ENCODE measurements around the gene CENPX. TPM values are rescaled to one million over a fixed set of nuclear protein-coding genes. Genes with fewer than 3 reads are reported as not detected.
A peak's percentile ranks its signal among the peaks of the same experiment; 100 is the strongest.

CENPX gene
- total and polyA plus RNA-seq, 10 donors, result 25.4 to 91.8 (median 32.9) TPM

DNA sequence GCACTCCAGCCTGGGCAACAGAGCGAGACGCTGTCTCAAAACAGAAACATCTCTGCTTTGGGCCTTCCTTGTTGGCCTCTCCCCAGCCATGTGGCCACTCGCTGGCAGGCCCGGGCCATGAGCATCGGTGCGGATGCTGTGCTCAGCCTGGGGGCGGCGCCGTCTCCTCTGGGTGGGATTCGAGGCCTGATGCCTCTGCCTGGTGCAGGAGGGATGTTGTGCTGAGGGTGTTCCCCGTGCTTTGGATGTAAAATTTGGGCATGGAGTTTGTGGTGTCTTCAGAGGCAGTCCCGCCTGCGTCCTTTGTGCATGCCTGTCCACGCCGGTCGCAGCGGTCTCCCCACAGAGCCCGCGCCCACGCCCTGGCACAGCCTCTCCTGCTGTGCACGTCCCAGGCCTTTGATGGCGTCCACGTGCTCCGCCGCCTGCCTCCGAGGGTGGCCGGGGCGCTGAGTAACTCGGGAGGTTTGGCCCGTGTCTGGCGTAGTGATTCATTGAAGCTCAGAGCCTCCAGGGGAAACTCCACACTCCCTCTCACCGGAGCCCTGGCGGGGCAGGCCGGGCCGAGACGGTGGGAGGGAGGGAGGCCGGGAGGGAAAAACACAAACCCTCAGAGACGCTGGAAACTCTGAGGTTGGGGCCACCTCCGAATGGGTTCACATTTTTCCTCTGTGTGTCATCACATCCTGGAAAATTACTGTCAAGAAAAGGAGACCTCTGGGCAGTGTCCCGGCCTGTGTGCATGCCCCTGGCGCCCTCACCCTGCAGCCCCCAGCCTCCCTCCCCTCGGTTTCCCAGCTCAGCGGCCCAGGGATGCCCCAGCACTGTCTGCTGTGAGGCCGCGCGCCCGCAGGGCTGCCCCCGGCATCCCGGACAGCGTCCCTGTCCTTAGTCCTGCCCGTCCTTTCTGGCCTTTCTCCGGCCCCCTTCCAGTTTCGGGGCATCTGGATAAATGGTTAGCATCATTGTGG is 19.0 kb downstream of the CENPX start:
- H3K27me3 ChIP-seq (replicated peaks in 1 of 7), result no peaks in the 10 kb centered on the region
- WGBS, 5 donors, result 73 to 92% (median 86%) methylated on average over 49 to 53 of the region's 53 CpGs
- H3K4me1 ChIP-seq, result peaks cover 0 to 13% (median 2%) of the 10 kb centered on the region in 6 donors
- TF ChIP-seq POLR2A (IDR thresholded peaks at IDR 0.05) (no peak), POLR2AphosphoS5 (IDR thresholded peaks at IDR 0.05) (peak in 1 of 3 donors; percentile 33)
- no peaks in the 10 kb centered on the region for H3K9me3 ChIP-seq
- peaks cover 0 to 30% (median 0%) of the 10 kb centered on the region in 6 donors for H3K36me3 ChIP-seq
- no peak overlapping the region for H3K4me3 ChIP-seq
- no peak overlapping the region for H3K27ac ChIP-seq
- intact Hi-C loops (cut with DNase I; ENCODE audit: low total_unique reads), result no loop called here
- DNase-seq, result no peak

DNA sequence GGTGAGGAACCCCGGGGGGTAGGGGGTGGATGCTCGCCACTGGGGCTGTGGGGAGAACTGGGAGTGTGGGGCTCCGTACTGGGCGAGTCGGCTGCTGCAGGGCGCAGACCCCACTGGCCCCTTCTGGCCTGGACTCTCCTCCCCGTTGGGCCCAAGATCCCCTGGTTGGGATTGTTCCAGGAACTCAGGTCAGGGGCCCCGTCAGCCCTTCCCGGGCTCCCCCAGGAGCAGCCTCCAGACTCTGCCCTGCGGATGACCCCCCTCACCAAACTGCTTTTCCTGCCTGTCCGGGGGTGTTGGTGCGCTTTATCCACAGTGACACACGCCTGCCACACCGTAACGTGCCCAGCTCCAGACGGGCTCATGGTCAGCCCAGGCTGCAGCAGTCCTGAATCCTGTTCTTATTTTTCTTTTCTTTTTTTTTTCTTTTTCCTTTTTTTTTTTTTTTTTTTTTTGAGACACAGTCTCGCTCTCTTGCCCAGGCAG is 21.1 kb downstream of the CENPX start:
- TF ChIP-seq POLR2AphosphoS5 (IDR thresholded peaks at IDR 0.05) (no peak), POLR2A (IDR thresholded peaks at IDR 0.05) (no peak)
- TF ChIP-seq, protein P1, sequence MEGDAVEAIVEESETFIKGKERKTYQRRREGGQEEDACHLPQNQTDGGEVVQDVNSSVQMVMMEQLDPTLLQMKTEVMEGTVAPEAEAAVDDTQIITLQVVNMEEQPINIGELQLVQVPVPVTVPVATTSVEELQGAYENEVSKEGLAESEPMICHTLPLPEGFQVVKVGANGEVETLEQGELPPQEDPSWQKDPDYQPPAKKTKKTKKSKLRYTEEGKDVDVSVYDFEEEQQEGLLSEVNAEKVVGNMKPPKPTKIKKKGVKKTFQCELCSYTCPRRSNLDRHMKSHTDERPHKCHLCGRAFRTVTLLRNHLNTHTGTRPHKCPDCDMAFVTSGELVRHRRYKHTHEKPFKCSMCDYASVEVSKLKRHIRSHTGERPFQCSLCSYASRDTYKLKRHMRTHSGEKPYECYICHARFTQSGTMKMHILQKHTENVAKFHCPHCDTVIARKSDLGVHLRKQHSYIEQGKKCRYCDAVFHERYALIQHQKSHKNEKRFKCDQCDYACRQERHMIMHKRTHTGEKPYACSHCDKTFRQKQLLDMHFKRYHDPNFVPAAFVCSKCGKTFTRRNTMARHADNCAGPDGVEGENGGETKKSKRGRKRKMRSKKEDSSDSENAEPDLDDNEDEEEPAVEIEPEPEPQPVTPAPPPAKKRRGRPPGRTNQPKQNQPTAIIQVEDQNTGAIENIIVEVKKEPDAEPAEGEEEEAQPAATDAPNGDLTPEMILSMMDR (IDR thresholded peaks at IDR 0.05 in 8 of 11, conservative IDR thresholded peaks at IDR 0.05 in 3 of 11), result no peak
- Histone ChIP-seq H3K27me3 (replicated peaks in 1 of 7) (no peaks in the 10 kb centered on the region), H3K4me1 (peaks cover 0 to 13% (median 2%) of the 10 kb centered on the region in 6 donors), H3K9me3 (no peaks in the 10 kb centered on the region), H3K27ac (no peak overlapping the region), H3K4me3 (no peak overlapping the region), H3K36me3 (peaks cover 0 to 41% (median 2%) of the 10 kb centered on the region in 6 donors)
- DNase-seq, result no peak
- 78 to 86% (median 84%) methylated on average over 13 to 17 of the region's 17 CpGs for WGBS, 5 donors
- intact Hi-C loops (cut with DNase I; ENCODE audit: low total_unique reads), result no loop called here

DNA sequence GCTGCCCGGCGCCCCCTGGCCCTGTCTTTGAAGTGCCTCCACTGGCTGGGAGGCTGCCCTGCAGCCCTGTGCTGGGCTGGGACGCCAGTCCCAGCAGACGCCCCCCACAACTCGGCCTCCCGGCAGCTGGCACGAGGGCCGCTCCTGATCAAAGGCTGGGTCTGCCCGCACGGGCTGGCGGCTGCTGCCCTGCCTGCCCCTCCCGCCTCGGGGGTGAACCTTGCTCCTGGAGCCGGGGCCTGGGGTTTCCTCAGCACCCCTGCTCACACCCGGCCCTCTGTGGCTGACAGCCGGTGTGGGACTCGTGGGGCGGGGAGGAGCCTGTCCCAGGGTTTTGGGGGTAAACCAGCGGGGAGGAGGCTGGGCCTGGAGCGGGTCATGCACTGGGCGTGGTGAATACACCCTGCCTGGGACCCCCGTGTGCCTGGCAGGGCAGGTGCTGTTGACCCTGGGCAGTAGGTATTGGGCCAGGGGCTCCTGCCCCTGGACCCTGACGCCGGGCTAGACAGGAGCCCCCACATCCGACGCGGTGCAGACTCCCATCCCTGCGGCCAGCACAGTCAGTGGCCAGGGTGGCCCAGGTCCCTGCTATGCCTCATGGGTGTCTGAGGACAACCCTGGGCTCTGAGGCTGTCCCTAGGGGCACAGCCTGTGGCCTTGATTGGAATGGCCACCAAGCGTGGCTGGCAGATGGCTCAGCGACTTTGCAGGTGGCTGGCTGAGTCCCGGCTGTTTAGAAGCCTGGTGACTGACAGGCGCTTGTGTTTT is 21.7 kb downstream of the CENPX start:
- Histone ChIP-seq H3K4me1 (peaks cover 0 to 13% (median 2%) of the 10 kb centered on the region in 6 donors), H3K27ac (no peak overlapping the region), H3K36me3 (peaks cover 0 to 45% (median 3%) of the 10 kb centered on the region in 6 donors), H3K4me3 (no peak overlapping the region), H3K27me3 (replicated peaks in 1 of 7) (no peaks in the 10 kb centered on the region), H3K9me3 (no peaks in the 10 kb centered on the region)
- intact Hi-C loops (cut with DNase I; ENCODE audit: low total_unique reads), result no loop called here
- WGBS, 5 donors, result 74 to 92% (median 87%) methylated on average over 8 to 32 of the region's 32 CpGs
- peak in 1 of 3 donors; percentile 13 for TF ChIP-seq POLR2AphosphoS5 (IDR thresholded peaks at IDR 0.05)
- TF ChIP-seq, protein P1 (IDR thresholded peaks at IDR 0.05 in 8 of 11, conservative IDR thresholded peaks at IDR 0.05 in 3 of 11), result no peak
- no peak for DNase-seq

DNA sequence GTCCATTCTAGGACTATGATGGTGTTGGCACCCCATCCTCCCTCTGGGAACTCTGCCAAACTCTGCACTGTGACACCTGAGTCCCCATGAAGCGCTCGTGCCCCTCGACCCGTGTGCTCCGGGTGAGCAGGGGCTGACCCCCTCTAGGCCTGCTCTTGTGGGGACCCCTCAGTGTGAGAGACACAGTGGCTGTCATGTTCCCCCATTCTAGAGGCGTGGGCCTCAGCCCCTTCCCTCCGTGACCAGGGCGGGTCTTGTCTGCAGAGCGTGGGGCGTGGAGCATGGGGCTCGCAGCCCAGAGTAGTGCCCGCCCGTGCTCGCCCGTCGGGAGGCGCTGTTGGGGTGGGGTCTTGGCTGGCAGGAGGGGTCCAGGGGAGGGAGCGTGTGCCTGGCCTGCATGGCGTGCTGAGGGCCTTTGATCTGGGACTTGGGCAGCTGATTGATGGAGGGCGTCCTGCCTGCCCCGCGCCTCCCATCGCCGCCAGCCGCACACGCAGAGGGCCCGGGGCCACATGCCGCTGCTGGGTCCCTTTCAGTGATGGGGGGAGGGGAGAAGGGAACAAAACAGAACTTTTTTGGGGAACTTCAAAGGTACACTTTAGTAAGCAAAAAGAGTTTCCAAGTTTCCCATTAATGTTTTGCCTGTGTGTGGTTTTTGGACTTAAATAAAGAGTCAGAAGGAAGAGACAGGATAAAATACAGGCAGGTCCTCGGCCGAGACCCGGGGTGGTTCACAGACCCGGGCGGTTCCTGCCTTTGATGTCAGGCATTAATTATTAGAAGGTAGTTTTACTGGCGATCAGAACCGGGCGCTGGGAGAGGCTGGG is 22.5 kb downstream of the CENPX start:
- no peaks in the 10 kb centered on the region for H3K9me3 ChIP-seq
- DNase-seq, result no peak
- H3K27me3 ChIP-seq (replicated peaks in 1 of 7), result no peaks in the 10 kb centered on the region
- no peak overlapping the region for H3K4me3 ChIP-seq
- TF ChIP-seq POLR2AphosphoS5 (IDR thresholded peaks at IDR 0.05), result no peak
- TF ChIP-seq, protein P1 (IDR thresholded peaks at IDR 0.05 in 8 of 11, conservative IDR thresholded peaks at IDR 0.05 in 3 of 11), result no peak
- TF ChIP-seq POLR2A (IDR thresholded peaks at IDR 0.05), result no peak
- peaks cover 0 to 13% (median 2%) of the 10 kb centered on the region in 6 donors for H3K4me1 ChIP-seq
- H3K27ac ChIP-seq, result no peak overlapping the region
- intact Hi-C loops (cut with DNase I; ENCODE audit: low total_unique reads), result no loop called here
- H3K36me3 ChIP-seq, result peaks cover 0 to 53% (median 3%) of the 10 kb centered on the region in 6 donors
- 87 to 91% (median 89%) methylated on average over 31 to 36 of the region's 36 CpGs for WGBS, 5 donors
